ENCODE results near the gene NDUFA11. TPM values are rescaled to one million over a fixed set of nuclear protein-coding genes. Genes with fewer than 3 reads are reported as not detected.

The NDUFA11 gene
- total and polyA plus RNA-seq, 2 donors (not counting 1 experiment from before 2014, with no cell fraction given), result 115 to 276 TPM

GRCh38 chr19:5910638-5910907, 7.0 kb upstream of the NDUFA11 start:
- ATAC-seq (ENCODE audit: low read depth), result no peak
- H3K79me2 ChIP-seq (ENCODE audit: control insufficient read depth, insufficient read depth, low read length), result peaks cover 10% of the 10 kb centered on the region
- no peaks in the 10 kb centered on the region for H3K27me3 Mint-ChIP-seq
- H4K20me1 ChIP-seq (ENCODE audit: control insufficient read depth, insufficient read depth, low read length, poor library complexity, severe bottlenecking), result peaks cover 9% of the 10 kb centered on the region
- H3K4me2 ChIP-seq (replicated peaks; ENCODE audit: low read depth, low read length, poor library complexity, severe bottlenecking), result no peak overlapping the region
- no peak for DNase-seq
- H3K9ac ChIP-seq (ENCODE audit: low read length), result no peak overlapping the region
- intact Hi-C loops (cut with micrococcal nuclease), result no loop called here
- no peaks in the 10 kb centered on the region for H3K27me3 ChIP-seq (replicated peaks in 1 of 4; ENCODE audit: control extremely low read depth in 1 of 4, control insufficient read depth in 3 of 4, insufficient read depth in 4 of 4, low read length in 3 of 4)
- no peak for TF ChIP-seq EZH2 (IDR thresholded peaks at IDR 0.05; ENCODE audit: borderline replicate concordance, insufficient read depth, low read depth, low read length, poor library complexity, severe bottlenecking)
- TF ChIP-seq, protein P1, sequence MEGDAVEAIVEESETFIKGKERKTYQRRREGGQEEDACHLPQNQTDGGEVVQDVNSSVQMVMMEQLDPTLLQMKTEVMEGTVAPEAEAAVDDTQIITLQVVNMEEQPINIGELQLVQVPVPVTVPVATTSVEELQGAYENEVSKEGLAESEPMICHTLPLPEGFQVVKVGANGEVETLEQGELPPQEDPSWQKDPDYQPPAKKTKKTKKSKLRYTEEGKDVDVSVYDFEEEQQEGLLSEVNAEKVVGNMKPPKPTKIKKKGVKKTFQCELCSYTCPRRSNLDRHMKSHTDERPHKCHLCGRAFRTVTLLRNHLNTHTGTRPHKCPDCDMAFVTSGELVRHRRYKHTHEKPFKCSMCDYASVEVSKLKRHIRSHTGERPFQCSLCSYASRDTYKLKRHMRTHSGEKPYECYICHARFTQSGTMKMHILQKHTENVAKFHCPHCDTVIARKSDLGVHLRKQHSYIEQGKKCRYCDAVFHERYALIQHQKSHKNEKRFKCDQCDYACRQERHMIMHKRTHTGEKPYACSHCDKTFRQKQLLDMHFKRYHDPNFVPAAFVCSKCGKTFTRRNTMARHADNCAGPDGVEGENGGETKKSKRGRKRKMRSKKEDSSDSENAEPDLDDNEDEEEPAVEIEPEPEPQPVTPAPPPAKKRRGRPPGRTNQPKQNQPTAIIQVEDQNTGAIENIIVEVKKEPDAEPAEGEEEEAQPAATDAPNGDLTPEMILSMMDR (IDR thresholded peaks at IDR 0.05), result no peak
- H3K4me3 ChIP-seq (ENCODE audit: control extremely low read depth in 1 of 5, extremely low read depth in 1 of 5, insufficient read depth in 1 of 5, low read depth in 2 of 5, low read length in 4 of 5), result no peak overlapping the region
- H3K4me3 Mint-ChIP-seq, result no peak overlapping the region
- peaks cover 0 to 3% (median 0%) of the 10 kb centered on the region in 3 donors for H3K9me3 ChIP-seq (ENCODE audit: control extremely low read depth in 1 of 3, control insufficient read depth in 2 of 3, insufficient read depth in 1 of 3, low read length in 2 of 3)
- peaks cover 13% of the 10 kb centered on the region for H3K4me1 Mint-ChIP-seq
- no peak overlapping the region for H3K27ac ChIP-seq (ENCODE audit: low read length in 2 of 2)
- H3K27ac Mint-ChIP-seq, result no peak overlapping the region
- no CpG with 5 or more reads among the region's 1 CpG for WGBS (ENCODE audit: insufficient coverage)
- H3K4me1 ChIP-seq (ENCODE audit: control insufficient read depth in 2 of 2, insufficient read depth in 2 of 2, low read length in 2 of 2), result peaks cover 3 to 6% of the 10 kb centered on the region in 2 donors
- no peaks in the 10 kb centered on the region for H3K9me3 Mint-ChIP-seq (ENCODE audit: insufficient read depth)
- H2AFZ ChIP-seq (ENCODE audit: insufficient read depth, low read depth, low read length, poor library complexity, severe bottlenecking), result no peak overlapping the region
- H3K36me3 ChIP-seq (replicated peaks in 1 of 2; ENCODE audit: control extremely low read depth in 1 of 2, control insufficient read depth in 1 of 2, extremely low read depth in 1 of 2, insufficient read depth in 2 of 2, low read length in 1 of 2), result peaks cover 0 to 26% of the 10 kb centered on the region in 2 experiments
- ChIA-PET CTCF (no interaction called here), POLR2A (no interaction called here)

GRCh38 chr19:5908773-5909442, 5.3 kb upstream of the NDUFA11 start:
- Mint-ChIP-seq H3K4me3 (no peak overlapping the region), H3K4me1 (peaks cover 16% of the 10 kb centered on the region), H3K27ac (no peak overlapping the region), H3K9me3 (ENCODE audit: insufficient read depth) (no peaks in the 10 kb centered on the region), H3K27me3 (no peaks in the 10 kb centered on the region)
- ChIA-PET POLR2A (no interaction called here), CTCF (no interaction called here)
- DNase-seq (no peak), ATAC-seq (ENCODE audit: low read depth) (no peak)
- no peaks in the 10 kb centered on the region for H3K27me3 ChIP-seq (replicated peaks in 1 of 4; ENCODE audit: control extremely low read depth in 1 of 4, control insufficient read depth in 3 of 4, insufficient read depth in 4 of 4, low read length in 3 of 4)
- no peak overlapping the region for H3K4me2 ChIP-seq (replicated peaks; ENCODE audit: low read depth, low read length, poor library complexity, severe bottlenecking)
- 95% methylated on average over 14 of the region's 14 CpGs for WGBS (ENCODE audit: insufficient coverage)
- intact Hi-C loops (cut with micrococcal nuclease), result loop anchor here (5.0 kb wide), 1 partner anchor 102 kb away; the partner anchor contains the start of gene NRTN
- TF ChIP-seq EZH2 (IDR thresholded peaks at IDR 0.05; ENCODE audit: borderline replicate concordance, insufficient read depth, low read depth, low read length, poor library complexity, severe bottlenecking), result no peak
- TF ChIP-seq, protein P1 (IDR thresholded peaks at IDR 0.05), result no peak
- peaks cover 13% of the 10 kb centered on the region for H3K79me2 ChIP-seq (ENCODE audit: control insufficient read depth, insufficient read depth, low read length)
- H3K36me3 ChIP-seq (replicated peaks in 1 of 2; ENCODE audit: control extremely low read depth in 1 of 2, control insufficient read depth in 1 of 2, extremely low read depth in 1 of 2, insufficient read depth in 2 of 2, low read length in 1 of 2), result peaks cover 0 to 13% of the 10 kb centered on the region in 2 experiments
- no peak overlapping the region for H2AFZ ChIP-seq (ENCODE audit: insufficient read depth, low read depth, low read length, poor library complexity, severe bottlenecking)
- H4K20me1 ChIP-seq (ENCODE audit: control insufficient read depth, insufficient read depth, low read length, poor library complexity, severe bottlenecking), result peaks cover 12% of the 10 kb centered on the region
- peaks cover 5 to 12% of the 10 kb centered on the region in 2 donors for H3K4me1 ChIP-seq (ENCODE audit: control insufficient read depth in 2 of 2, insufficient read depth in 2 of 2, low read length in 2 of 2)
- no peak overlapping the region for H3K27ac ChIP-seq (ENCODE audit: low read length in 2 of 2)
- H3K4me3 ChIP-seq (ENCODE audit: control extremely low read depth in 1 of 5, extremely low read depth in 1 of 5, insufficient read depth in 1 of 5, low read depth in 2 of 5, low read length in 4 of 5), result no peak overlapping the region
- no peak overlapping the region for H3K9ac ChIP-seq (ENCODE audit: low read length)
- no peaks in the 10 kb centered on the region for H3K9me3 ChIP-seq (ENCODE audit: control extremely low read depth in 1 of 3, control insufficient read depth in 2 of 3, insufficient read depth in 1 of 3, low read length in 2 of 3)

Data from B cell (primary cell).